H1 (cell line): ENCODE data around the gene RASGRF1. TPM values are rescaled to one million over a fixed set of nuclear protein-coding genes. Genes with fewer than 3 reads are reported as not detected.

Experiments used
- CTCF ChIA-PET: fragments of 300-600 bp; sonication (Branson Sonifier 250); formaldehyde crosslinking; loops from one replicate; lab custom pipeline; 2021; ENCODE audit not compliant: partially characterized antibody; lab: Charles Lee
- POLR2A ChIA-PET: fragments of 300-600 bp; sonication (Branson Sonifier 250); formaldehyde crosslinking; loops from one replicate; lab custom pipeline; 2021; ENCODE audit warnings: inconsistent platforms; ENCODE audit not compliant: partially characterized antibody; lab: Charles Lee
- DNase-seq, 2 experiments: peaks; one replicate each; pipeline versions ENCODE4 v3.0.0 to v3.0.0-alpha.2; 2010 to 2022; ENCODE audit warnings: low spot score in 2 of 2, low read depth in 1 of 2, mixed read lengths in 1 of 2
- FAIRE-seq: peaks from 2 replicates; lab custom pipeline; 2011; peaks lifted over from hg19 to GRCh38; lab: Jason Lieb, UNC
- H2AFZ ChIP-seq: 2 replicates; pipeline ENCODE4 v1.8.1; 2012; ENCODE audit warnings: low read length, inconsistent platforms
- H2AK5ac ChIP-seq: 2 replicates; pipeline ENCODE4 v1.6.1; 2013; ENCODE audit warnings: low read depth, low read length
- H2BK120ac ChIP-seq: replicated peaks from 2 replicates; pipeline ENCODE3; 2013; ENCODE audit warnings: low read depth, low read length, inconsistent platforms
- H2BK12ac ChIP-seq: 2 replicates; pipeline ENCODE4 v1.6.1; 2013; ENCODE audit warnings: low read depth, low read length
- H2BK15ac ChIP-seq: 2 replicates; pipeline ENCODE4 v1.6.1; 2013; ENCODE audit warnings: low read length
- H2BK20ac ChIP-seq: 2 replicates; pipeline ENCODE4 v1.6.1; 2013; ENCODE audit warnings: low read length
- H2BK5ac ChIP-seq: 2 replicates; pipeline ENCODE4 v1.6.1; 2013; ENCODE audit warnings: low read depth, low read length
- H3K14ac ChIP-seq: 2 replicates; pipeline ENCODE4 v1.6.1; 2013; ENCODE audit warnings: inconsistent platforms; ENCODE audit not compliant: insufficient read length
- H3K18ac ChIP-seq: 2 replicates; pipeline ENCODE4 v1.6.1; 2013; ENCODE audit warnings: low read length; ENCODE audit errors: extremely low read depth
- H3K23ac ChIP-seq: 2 replicates; pipeline ENCODE4 v1.6.1; 2013; ENCODE audit warnings: inconsistent platforms; ENCODE audit not compliant: insufficient read length
- H3K23me2 ChIP-seq: 2 replicates; pipeline ENCODE4 v1.6.1; 2013; ENCODE audit warnings: low read depth, low read length
- H3K27ac ChIP-seq: 2 replicates; pipeline ENCODE4 v1.6.1; 2011; ENCODE audit warnings: low read depth, low read length, inconsistent platforms
- H3K27me3 ChIP-seq, 4 experiments: replicated peaks in 1 of 4; 1 replicate in 1 of 4; 2 replicates in 3 of 4; pipeline versions ENCODE4 v1.6.1 to v1.8.1; 2011 to 2013; ENCODE audit warnings: low read length in 3 of 4, mild to moderate bottlenecking in 3 of 4, inconsistent platforms in 2 of 4, mixed read lengths in 2 of 4, moderate library complexity in 1 of 4; ENCODE audit not compliant: control insufficient read depth in 3 of 4, insufficient read depth in 3 of 4; ENCODE audit errors: extremely low read depth in 1 of 4
- H3K36me3 ChIP-seq, 4 experiments: 2 replicates each; pipeline versions ENCODE4 v1.6.1 to v1.8.1; 2011 to 2013; ENCODE audit warnings: mild to moderate bottlenecking in 4 of 4, low read length in 3 of 4, moderate library complexity in 2 of 4, control low read depth in 1 of 4, inconsistent platforms in 1 of 4; ENCODE audit not compliant: insufficient read depth in 4 of 4, control insufficient read depth in 2 of 4
- H3K4ac ChIP-seq: replicated peaks from 2 replicates; pipeline ENCODE3; 2013; ENCODE audit warnings: low read length, low read depth, mixed read lengths, inconsistent platforms; ENCODE audit not compliant: insufficient read length
- H3K4me1 ChIP-seq, 4 experiments: replicated peaks in 1 of 4; 1 replicate in 1 of 4; 2 replicates in 3 of 4; pipeline versions ENCODE4 v1.6.1 to v1.8.1; 2011 to 2013; ENCODE audit warnings: low read length in 3 of 4, inconsistent platforms in 2 of 4, mixed read lengths in 1 of 4; ENCODE audit not compliant: insufficient read depth in 4 of 4, control insufficient read depth in 3 of 4
- H3K4me2 ChIP-seq, 2 experiments: 2 replicates each; pipeline versions ENCODE4 v1.6.1 to v1.8.1; 2011 to 2013; ENCODE audit warnings: low read depth in 2 of 2, low read length in 2 of 2, control low read depth in 1 of 2, inconsistent platforms in 1 of 2, mild to moderate bottlenecking in 1 of 2; ENCODE audit not compliant: insufficient read depth in 1 of 2
- H3K4me3 ChIP-seq, 4 experiments: fragments of 200-600, 300-600 bp in 1 of 4; sonication (generic), shearing (Covaris generic), sonication (Bioruptor Twin) in 1 of 4; 2 replicates each; pipeline versions ENCODE4 v1.5.1 to v1.8.1; 2011 to 2016; ENCODE audit warnings: low read length in 4 of 4, low read depth in 3 of 4, control low read depth in 2 of 4, inconsistent platforms in 2 of 4, mild to moderate bottlenecking in 2 of 4, mixed read lengths in 1 of 4, moderate library complexity in 1 of 4; ENCODE audit not compliant: insufficient read depth in 2 of 4; ENCODE audit errors: extremely low read depth in 1 of 4
- H3K56ac ChIP-seq: replicated peaks from 2 replicates; pipeline ENCODE3; 2013; ENCODE audit warnings: low read depth, mild to moderate bottlenecking, mixed read lengths, low read length, inconsistent platforms; ENCODE audit not compliant: insufficient read length
- H3K79me1 ChIP-seq: 2 replicates; pipeline ENCODE4 v1.6.1; 2013; ENCODE audit warnings: low read depth, low read length, control low read depth
- H3K79me2 ChIP-seq, 2 experiments: 2 replicates each; pipeline versions ENCODE4 v1.6.1 to v1.8.1; 2012 to 2013; ENCODE audit warnings: low read length in 2 of 2, mild to moderate bottlenecking in 2 of 2, inconsistent platforms in 1 of 2; ENCODE audit not compliant: insufficient read depth in 2 of 2, control insufficient read depth in 1 of 2
- H3K9ac ChIP-seq, 4 experiments: replicated peaks in 1 of 4; 1 replicate in 1 of 4; 2 replicates in 3 of 4; pipeline versions ENCODE4 v1.6.1 to v1.8.1; 2011 to 2013; ENCODE audit warnings: low read depth in 3 of 4, low read length in 3 of 4, control low read depth in 2 of 4, mild to moderate bottlenecking in 2 of 4, moderate library complexity in 2 of 4, inconsistent platforms in 1 of 4; ENCODE audit errors: extremely low read depth in 1 of 4
- H3K9me3 ChIP-seq, 2 experiments: 2 replicates each; pipeline versions ENCODE4 v1.6.1 to v1.8.1; 2012 to 2013; ENCODE audit warnings: mild to moderate bottlenecking in 2 of 2, moderate library complexity in 2 of 2, control low read depth in 1 of 2, inconsistent platforms in 1 of 2, low read depth in 1 of 2, low read length in 1 of 2, mixed read lengths in 1 of 2; ENCODE audit not compliant: insufficient read depth in 2 of 2
- H4K20me1 ChIP-seq, 2 experiments: replicated peaks in 1 of 2; 2 replicates each; pipeline versions ENCODE3 to v1.8.1; 2011 to 2013; ENCODE audit warnings: inconsistent platforms in 2 of 2, low read length in 2 of 2, mild to moderate bottlenecking in 1 of 2; ENCODE audit not compliant: insufficient read depth in 2 of 2, control insufficient read depth in 1 of 2
- H4K5ac ChIP-seq: 2 replicates; pipeline ENCODE4 v1.6.1; 2013; ENCODE audit warnings: low read length, low read depth, mixed read lengths, inconsistent platforms; ENCODE audit not compliant: insufficient read length
- H4K8ac ChIP-seq: 2 replicates; pipeline ENCODE4 v1.8.0; 2013; ENCODE audit warnings: mild to moderate bottlenecking, moderate library complexity, low read length, inconsistent platforms; ENCODE audit not compliant: insufficient read depth; ENCODE audit errors: extremely low read depth
- H4K91ac ChIP-seq: replicated peaks from 2 replicates; pipeline ENCODE3; 2013; ENCODE audit warnings: low read length, mixed read lengths, inconsistent platforms; ENCODE audit not compliant: insufficient read length
- BCL11A ChIP-seq, 2 experiments: IDR thresholded peaks; one replicate each; pipeline ENCODE4 v1.6.1; 2011; ENCODE audit warnings: low read depth in 2 of 2, low read length in 2 of 2, mild to moderate bottlenecking in 2 of 2
- E2F6 ChIP-seq: IDR thresholded peaks from 2 replicates; pipeline ENCODE4 v1.6.1; 2012; ENCODE audit warnings: inconsistent platforms
- EP300 ChIP-seq, 2 experiments: IDR thresholded peaks; 1 replicate in 1 of 2; 2 replicates in 1 of 2; pipeline ENCODE4 v1.6.1; 2011 to 2012; ENCODE audit warnings: low read depth in 2 of 2, low read length in 2 of 2, mild to moderate bottlenecking in 2 of 2, borderline replicate concordance in 1 of 2, inconsistent platforms in 1 of 2, moderate library complexity in 1 of 2
- EZH2 ChIP-seq: fragments of 200-600 bp; sonication (generic); IDR thresholded peaks from 2 replicates; pipeline ENCODE4 v1.7.1; 2012; ENCODE audit warnings: low read depth, mild to moderate bottlenecking, moderate library complexity, low read length, inconsistent platforms; ENCODE audit not compliant: severe bottlenecking
- HDAC6 ChIP-seq: IDR thresholded peaks from one replicate; pipeline ENCODE4 v1.7.1; 2012; ENCODE audit warnings: low read depth, mild to moderate bottlenecking, inconsistent platforms, low read length, moderate library complexity
- JUND ChIP-seq: IDR thresholded peaks from 2 replicates; pipeline ENCODE4 v1.6.1; 2011; ENCODE audit warnings: mild to moderate bottlenecking, improper control_type of control experiment, low read length
- RNF2 ChIP-seq: fragments of 200-900, 300-1000 bp; sonication (generic); IDR thresholded peaks from 2 replicates; pipeline ENCODE4 v1.7.1; 2016; ENCODE audit warnings: borderline replicate concordance, low read depth, mild to moderate bottlenecking, antibody characterized with exemption, low read length; ENCODE audit not compliant: poor library complexity, severe bottlenecking; ENCODE audit errors: missing control alignments
- TCF12 ChIP-seq: IDR thresholded peaks from 2 replicates; pipeline ENCODE4 v1.6.1; 2011; ENCODE audit warnings: low read depth, mild to moderate bottlenecking, low read length
- WGBS, 2 experiments: shearing (Covaris generic) in 1 of 2; methylation state at CpG; one replicate each; pipeline versions ENCODE4 v1.1.6 to v1.1.7; 2013 to 2015; ENCODE audit warnings: low lambda C conversion rate in 2 of 2, mixed read lengths in 2 of 2, inconsistent platforms in 1 of 2, low coverage in 1 of 2, missing lambda C conversion rate in 1 of 2; ENCODE audit not compliant: insufficient replicate concordance in 2 of 2, insufficient coverage in 1 of 2, insufficient read length in 1 of 2; ENCODE audit errors: extremely low coverage in 1 of 2, missing lambda C conversion rate in 1 of 2; 5-methylcytosine and 5-hydroxymethylcytosine counted together
- polyA plus RNA-seq, 7 experiments: library from polyadenylated mRNA; depleted of rRNA in 3 of 7; stranded (reverse) in 5 of 7; unstranded in 2 of 7; fragments of >200 nt in 5 of 7; fragments of 200-250 nt in 2 of 7; gene quantifications; 1 replicate in 5 of 7; 2 replicates in 1 of 7; 4 replicates in 1 of 7; pipeline versions ENCODE4 v1.2.1 to v1.2.3, GENCODE V29; 2011 to 2013; ENCODE audit warnings: missing spikeins in 2 of 7, mixed read lengths in 2 of 7
- total RNA-seq: library from RNA; stranded (reverse); fragmentation: NEBNext Ultra II Directional; extraction: Animal tissue kit (Norgen Biotek cat#: 25700); gene quantifications from 2 replicates; pipeline ENCODE4 v1.2.1, GENCODE V29; 2021
- TF ChIP-seq, protein P1 (sequence below): IDR thresholded peaks from 2 replicates; pipeline ENCODE4 v1.6.1; 2011; ENCODE audit warnings: low read depth, mild to moderate bottlenecking, low read length; ENCODE audit not compliant: insufficient read depth

Gene RASGRF1
- total and polyA plus RNA-seq, 2 of the 8 experiments (the other 6 are each of a cell fraction or from before 2014, with no cell fraction given) = 0.42 to 0.67 TPM

DNA sequence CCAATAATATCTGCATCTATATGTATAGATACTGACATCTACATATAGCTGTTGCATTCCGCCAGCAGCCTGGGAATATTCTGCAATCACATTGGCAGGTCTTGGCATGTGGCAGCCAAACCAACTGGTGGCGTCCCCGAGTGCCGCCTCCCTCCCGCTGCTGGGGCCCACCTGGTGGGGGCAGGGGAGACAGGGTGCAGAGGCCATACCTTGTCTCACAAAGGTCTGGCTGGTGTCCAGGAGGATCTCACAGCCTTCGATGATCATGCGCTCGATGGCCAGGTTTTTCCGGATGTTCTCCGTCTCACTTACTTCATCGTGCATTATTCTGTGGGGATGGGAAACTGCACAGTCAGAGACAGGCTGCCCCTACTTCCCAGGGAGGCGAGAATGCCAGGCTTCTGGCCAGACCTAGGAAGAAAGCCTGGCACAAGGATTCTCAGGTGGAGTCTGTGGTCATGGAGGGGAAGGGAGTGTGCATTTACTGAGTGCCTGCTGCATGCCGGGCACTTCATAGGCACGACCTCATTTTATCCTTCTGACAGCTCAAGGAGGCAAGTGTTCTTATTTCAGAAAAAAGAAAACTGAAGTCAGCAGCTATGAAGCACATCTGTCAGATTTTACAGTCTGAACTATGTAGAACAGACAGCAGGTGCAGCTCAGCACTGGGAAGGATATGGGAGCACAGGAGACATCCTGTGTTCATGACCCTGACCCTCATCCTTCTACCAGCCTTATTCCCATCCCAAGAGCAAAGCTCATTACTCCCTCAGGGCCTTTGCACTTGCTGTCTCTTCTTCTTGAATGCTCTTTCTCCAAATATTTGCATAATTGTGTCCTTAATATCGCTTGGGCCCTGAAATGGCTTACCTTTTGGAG, 62.8 kb downstream of the RASGRF1 start:
- Histone ChIP-seq H2BK15ac (no peak overlapping the region), H3K4me2 (no peak overlapping the region), H3K36me3 (no peaks in the 10 kb centered on the region), H2BK12ac (no peak overlapping the region), H3K27me3 (no peaks in the 10 kb centered on the region), H3K79me2 (no peaks in the 10 kb centered on the region), H2AK5ac (no peak overlapping the region), H3K9ac (no peak overlapping the region), H3K14ac (no peak overlapping the region), H3K23me2 (peaks cover 6% of the 10 kb centered on the region; the same call in 1 of the 2 replicates), H2AFZ (no peak overlapping the region), H3K27ac (no peak overlapping the region), H3K9me3 (no peaks in the 10 kb centered on the region; a peak in 1 of 4 replicates), H4K20me1 (peaks cover 0 to 2% of the 10 kb centered on the region in 2 experiments), H4K5ac (no peak overlapping the region), H3K23ac (no peak overlapping the region), H3K79me1 (no peaks in the 10 kb centered on the region), H3K4ac (no peak overlapping the region), H2BK20ac (no peak overlapping the region), H3K4me3 (no peak overlapping the region), H2BK5ac (no peak overlapping the region), H3K56ac (no peak overlapping the region), H3K18ac (no peak overlapping the region), H2BK120ac (no peak overlapping the region), H4K8ac (no peak overlapping the region), H4K91ac (no peak overlapping the region), H3K4me1 (no peaks in the 10 kb centered on the region; a peak in 1 of 7 replicates)
- FAIRE-seq (no peak), DNase-seq (no peak)
- ChIA-PET POLR2A (interaction anchor here (1.0 kb wide), 1 partner anchor 16 kb away, joined by 3 read pairs; no protein-coding TSS in a partner anchor), CTCF (interaction anchor here (0.6 to 15.0 kb wide), 50 partner anchors 8 to 345 kb away, joined by 3 to 352 read pairs (median 8); partner anchors contain the start of genes CTSH and RASGRF1)
- 78% methylated on average over 15 of the region's 15 CpGs; no CpG with 5 or more reads in 1 of the 2 experiments for WGBS, 2 experiments
- TF ChIP-seq BCL11A (IDR thresholded peaks at IDR 0.05; ENCODE audit: low read depth in 2 of 2, low read length in 2 of 2) (no peak), HDAC6 (no peak), TCF12 (no peak), EZH2 (no peak), JUND (no peak), RNF2 (no peak), E2F6 (no peak), EP300 (IDR thresholded peaks at IDR 0.05; ENCODE audit: borderline replicate concordance in 1 of 2, low read depth in 2 of 2, low read length in 2 of 2) (no peak)
- TF ChIP-seq, protein P1, sequence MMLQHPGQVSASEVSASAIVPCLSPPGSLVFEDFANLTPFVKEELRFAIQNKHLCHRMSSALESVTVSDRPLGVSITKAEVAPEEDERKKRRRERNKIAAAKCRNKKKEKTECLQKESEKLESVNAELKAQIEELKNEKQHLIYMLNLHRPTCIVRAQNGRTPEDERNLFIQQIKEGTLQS = no peak
